GM23338 (cell line): ENCODE measurements around the gene CLCN1. TPM values are rescaled to one million over a fixed set of nuclear protein-coding genes. Genes with fewer than 3 reads are reported as not detected.
A peak's percentile ranks its signal among the peaks of the same experiment; 100 is the strongest.

Experiments used
- ATAC-seq: fragments of 200-7000 bp; cut with Tn5 transposase; 3 replicates; pipeline ENCODE4 v1.9.1; 2020
- DNase-seq: peaks from one replicate; pipeline ENCODE4 v3.0.0-alpha.2; 2015; ENCODE audit warnings: low spot score
- H2AFZ ChIP-seq: fragments of 200-600 bp; sonication (generic); 2 replicates; pipeline ENCODE4 v1.8.0; 2016; ENCODE audit warnings: antibody characterized with exemption, mild to moderate bottlenecking, moderate library complexity
- H3F3A ChIP-seq: fragments of 200-600 bp; sonication (generic); replicated peaks from 2 replicates; pipeline ENCODE4 v1.8.0; 2017; ENCODE audit warnings: antibody characterized with exemption, mixed run types, low read depth
- H3K27ac ChIP-seq: fragments of 200-600 bp; sonication (generic); 2 replicates; pipeline ENCODE4 v1.6.1; 2016; ENCODE audit warnings: low read depth
- H3K27me3 ChIP-seq: fragments of 200-600 bp; sonication (generic); 2 replicates; pipeline ENCODE4 v1.8.0; 2016; ENCODE audit warnings: mild to moderate bottlenecking, mixed run types, moderate library complexity; ENCODE audit not compliant: insufficient read depth
- H3K36me3 ChIP-seq: fragments of 200-600 bp; sonication (generic); 2 replicates; pipeline ENCODE4 v1.8.0; 2016; ENCODE audit warnings: mild to moderate bottlenecking; ENCODE audit not compliant: insufficient read depth
- H3K4me1 ChIP-seq: fragments of 200-600 bp; sonication (generic); 2 replicates; pipeline ENCODE4 v1.8.0; 2016; ENCODE audit warnings: mild to moderate bottlenecking, moderate library complexity; ENCODE audit not compliant: insufficient read depth
- H3K4me2 ChIP-seq: fragments of 200-600 bp; sonication (generic); 2 replicates; pipeline ENCODE4 v1.7.1; 2017; ENCODE audit warnings: mixed run types
- H3K4me3 ChIP-seq: fragments of 200-600 bp; sonication (generic); 2 replicates; pipeline ENCODE4 v1.6.1; 2016; ENCODE audit warnings: mixed run types
- H3K79me2 ChIP-seq: fragments of 200-600 bp; sonication (generic); replicated peaks from 2 replicates; pipeline ENCODE4 v1.8.0; 2017; ENCODE audit warnings: mild to moderate bottlenecking; ENCODE audit not compliant: insufficient read depth
- H3K9me2 ChIP-seq: fragments of 200-600 bp; sonication (generic); 2 replicates; pipeline ENCODE4 v1.8.0; 2017; ENCODE audit not compliant: insufficient read depth
- H4K20me1 ChIP-seq: fragments of 200-600 bp; sonication (generic); replicated peaks from 2 replicates; pipeline ENCODE4 v1.8.0; 2017; ENCODE audit warnings: mild to moderate bottlenecking; ENCODE audit not compliant: insufficient read depth
- H3K27ac Mint-ChIP-seq: 2 replicates; pipeline ENCODE4 v1.8.0; 2020; ENCODE audit warnings: inconsistent platforms, mild to moderate bottlenecking, moderate library complexity, mixed read lengths
- H3K27me3 Mint-ChIP-seq: 3 replicates; pipeline ENCODE4 v1.8.0; 2022; ENCODE audit warnings: low read depth, mild to moderate bottlenecking, moderate library complexity, mixed read lengths, inconsistent platforms; ENCODE audit not compliant: insufficient read depth, poor library complexity
- H3K36me3 Mint-ChIP-seq: 3 replicates; pipeline ENCODE4 v1.8.0; 2021; ENCODE audit warnings: low read depth, mild to moderate bottlenecking, inconsistent platforms, moderate library complexity, mixed read lengths
- H3K4me1 Mint-ChIP-seq: 3 replicates; pipeline ENCODE4 v1.8.0; 2020; ENCODE audit warnings: mild to moderate bottlenecking, inconsistent platforms, mixed read lengths
- H3K4me3 Mint-ChIP-seq: 3 replicates; pipeline ENCODE4 v1.8.0; 2021; ENCODE audit warnings: moderate library complexity, mild to moderate bottlenecking, inconsistent platforms, mixed read lengths
- H3K9me3 Mint-ChIP-seq: 3 replicates; pipeline ENCODE4 v1.8.0; 2020; ENCODE audit warnings: moderate library complexity, mild to moderate bottlenecking, inconsistent platforms, mixed read lengths
- CREB1 ChIP-seq: fragments of 250-450 bp; sonication (Bioruptor Pico); IDR thresholded peaks from 2 replicates; pipeline ENCODE4 v1.5.0; 2020; ENCODE audit warnings: low read depth, mild to moderate bottlenecking, moderate library complexity
- JUNB ChIP-seq: IDR thresholded peaks from one replicate; pipeline ENCODE4 v1.6.1; 2016; ENCODE audit warnings: antibody characterized with exemption; ENCODE audit not compliant: unreplicated experiment
- NANOG ChIP-seq: IDR thresholded peaks from 2 replicates; pipeline ENCODE4 v1.6.1; 2016; ENCODE audit warnings: antibody characterized with exemption, borderline replicate concordance
- POLR2AphosphoS5 ChIP-seq: IDR thresholded peaks from 2 replicates; pipeline ENCODE4 v1.6.1; 2016; ENCODE audit warnings: antibody characterized with exemption, low read depth
- REST ChIP-seq: IDR thresholded peaks from one replicate; pipeline ENCODE4 v1.6.1; 2018; ENCODE audit warnings: antibody characterized with exemption; ENCODE audit not compliant: unreplicated experiment
- STAT1 ChIP-seq: IDR thresholded peaks from one replicate; pipeline ENCODE4 v1.6.1; 2016; ENCODE audit warnings: antibody characterized with exemption; ENCODE audit not compliant: unreplicated experiment
- ZNF114 ChIP-seq: fragments of 250-450 bp; sonication (Bioruptor Pico); IDR thresholded peaks from 2 replicates; pipeline ENCODE4 v1.5.0; 2020; ENCODE audit warnings: mild to moderate bottlenecking, moderate library complexity
- ZNF331 ChIP-seq: fragments of 250-450 bp; sonication (Bioruptor Pico); IDR thresholded peaks from 2 replicates; pipeline ENCODE4 v1.5.0; 2020; ENCODE audit warnings: low read depth, mild to moderate bottlenecking, moderate library complexity
- polyA plus RNA-seq: library from polyadenylated mRNA; unstranded; fragments of >200 nt; fragmentation: Nextera tagmentation; extraction: Ambion mirVana; gene quantifications from 2 replicates; pipeline ENCODE4 v1.2.1, GENCODE V29; 2016
- total RNA-seq: library from RNA; depleted of rRNA; stranded (reverse); fragments of >200 nt; shearing (Covaris generic); gene quantifications from 2 replicates; pipeline ENCODE4 v1.2.3, GENCODE V29; 2014
- TF ChIP-seq, protein P1 (sequence below): fragments of 250-450 bp; sonication (Bioruptor Pico); IDR thresholded peaks from 2 replicates; pipeline ENCODE4 v1.5.0; 2020; ENCODE audit warnings: mild to moderate bottlenecking, moderate library complexity

The CLCN1 gene
- total and polyA plus RNA-seq, 2 experiments from 2014 or later: 0.38 to 0.48 TPM

- Mint-ChIP-seq H3K4me3 (no peak overlapping the region), H3K4me1 (peaks cover 8% of the 10 kb centered on the region), H3K27me3 (peaks cover 1% of the 10 kb centered on the region), H3K27ac (no peak overlapping the region), H3K36me3 (peaks cover 92% of the 10 kb centered on the region), H3K9me3 (no peaks in the 10 kb centered on the region)
- Histone ChIP-seq H3K4me3 (no peak overlapping the region), H3K4me2 (no peak overlapping the region), H4K20me1 (peaks cover 5% of the 10 kb centered on the region), H3K79me2 (peaks cover 27% of the 10 kb centered on the region), H3K27me3 (no peaks in the 10 kb centered on the region), H2AFZ (no peak overlapping the region), H3K27ac (no peak overlapping the region), H3K36me3 (peaks cover 40% of the 10 kb centered on the region), H3K9me2 (no peaks in the 10 kb centered on the region), H3K4me1 (peaks cover 10% of the 10 kb centered on the region), H3F3A (0 out of 2 replicates have a peak, but pooled peaks cover 8% of the 10 kb centered on the region)
- DNase-seq (no peak), ATAC-seq (no peak)
- TF ChIP-seq REST (no peak), ZNF331 (no peak), JUNB (no peak), ZNF114 (CRISPR knock-in tag) (no peak), POLR2AphosphoS5 (0 out of 2 replicates have a peak, but pooled peaks have one; percentile 13), CREB1 (CRISPR knock-in tag) (no peak), NANOG (no peak)
Measured at GRCh38 chr7:143399151-143399550, 83.2 kb downstream of the CLCN1 start.

GRCh38 chr7:143399642-143400041 lies 83.7 kb downstream of the CLCN1 start:
- ATAC-seq (no peak), DNase-seq (no peak)
- Mint-ChIP-seq H3K4me1 (peaks cover 10% of the 10 kb centered on the region), H3K9me3 (no peaks in the 10 kb centered on the region), H3K27ac (no peak overlapping the region), H3K27me3 (peaks cover 1% of the 10 kb centered on the region), H3K36me3 (peaks cover 91% of the 10 kb centered on the region), H3K4me3 (no peak overlapping the region)
- H3K9me2 ChIP-seq: no peaks in the 10 kb centered on the region
- peaks cover 37% of the 10 kb centered on the region for H3K36me3 ChIP-seq
- H2AFZ ChIP-seq: no peak overlapping the region
- H3K4me1 ChIP-seq: peaks cover 14% of the 10 kb centered on the region
- no peak overlapping the region for H3K4me3 ChIP-seq
- H3F3A ChIP-seq: 0 out of 2 replicates have a peak, but pooled peaks cover 5% of the 10 kb centered on the region
- H3K27ac ChIP-seq: no peak overlapping the region
- H3K27me3 ChIP-seq: no peaks in the 10 kb centered on the region
- peaks cover 5% of the 10 kb centered on the region for H4K20me1 ChIP-seq
- no peak overlapping the region for H3K4me2 ChIP-seq
- peaks cover 32% of the 10 kb centered on the region for H3K79me2 ChIP-seq
- TF ChIP-seq REST: no peak
- TF ChIP-seq, protein P1, sequence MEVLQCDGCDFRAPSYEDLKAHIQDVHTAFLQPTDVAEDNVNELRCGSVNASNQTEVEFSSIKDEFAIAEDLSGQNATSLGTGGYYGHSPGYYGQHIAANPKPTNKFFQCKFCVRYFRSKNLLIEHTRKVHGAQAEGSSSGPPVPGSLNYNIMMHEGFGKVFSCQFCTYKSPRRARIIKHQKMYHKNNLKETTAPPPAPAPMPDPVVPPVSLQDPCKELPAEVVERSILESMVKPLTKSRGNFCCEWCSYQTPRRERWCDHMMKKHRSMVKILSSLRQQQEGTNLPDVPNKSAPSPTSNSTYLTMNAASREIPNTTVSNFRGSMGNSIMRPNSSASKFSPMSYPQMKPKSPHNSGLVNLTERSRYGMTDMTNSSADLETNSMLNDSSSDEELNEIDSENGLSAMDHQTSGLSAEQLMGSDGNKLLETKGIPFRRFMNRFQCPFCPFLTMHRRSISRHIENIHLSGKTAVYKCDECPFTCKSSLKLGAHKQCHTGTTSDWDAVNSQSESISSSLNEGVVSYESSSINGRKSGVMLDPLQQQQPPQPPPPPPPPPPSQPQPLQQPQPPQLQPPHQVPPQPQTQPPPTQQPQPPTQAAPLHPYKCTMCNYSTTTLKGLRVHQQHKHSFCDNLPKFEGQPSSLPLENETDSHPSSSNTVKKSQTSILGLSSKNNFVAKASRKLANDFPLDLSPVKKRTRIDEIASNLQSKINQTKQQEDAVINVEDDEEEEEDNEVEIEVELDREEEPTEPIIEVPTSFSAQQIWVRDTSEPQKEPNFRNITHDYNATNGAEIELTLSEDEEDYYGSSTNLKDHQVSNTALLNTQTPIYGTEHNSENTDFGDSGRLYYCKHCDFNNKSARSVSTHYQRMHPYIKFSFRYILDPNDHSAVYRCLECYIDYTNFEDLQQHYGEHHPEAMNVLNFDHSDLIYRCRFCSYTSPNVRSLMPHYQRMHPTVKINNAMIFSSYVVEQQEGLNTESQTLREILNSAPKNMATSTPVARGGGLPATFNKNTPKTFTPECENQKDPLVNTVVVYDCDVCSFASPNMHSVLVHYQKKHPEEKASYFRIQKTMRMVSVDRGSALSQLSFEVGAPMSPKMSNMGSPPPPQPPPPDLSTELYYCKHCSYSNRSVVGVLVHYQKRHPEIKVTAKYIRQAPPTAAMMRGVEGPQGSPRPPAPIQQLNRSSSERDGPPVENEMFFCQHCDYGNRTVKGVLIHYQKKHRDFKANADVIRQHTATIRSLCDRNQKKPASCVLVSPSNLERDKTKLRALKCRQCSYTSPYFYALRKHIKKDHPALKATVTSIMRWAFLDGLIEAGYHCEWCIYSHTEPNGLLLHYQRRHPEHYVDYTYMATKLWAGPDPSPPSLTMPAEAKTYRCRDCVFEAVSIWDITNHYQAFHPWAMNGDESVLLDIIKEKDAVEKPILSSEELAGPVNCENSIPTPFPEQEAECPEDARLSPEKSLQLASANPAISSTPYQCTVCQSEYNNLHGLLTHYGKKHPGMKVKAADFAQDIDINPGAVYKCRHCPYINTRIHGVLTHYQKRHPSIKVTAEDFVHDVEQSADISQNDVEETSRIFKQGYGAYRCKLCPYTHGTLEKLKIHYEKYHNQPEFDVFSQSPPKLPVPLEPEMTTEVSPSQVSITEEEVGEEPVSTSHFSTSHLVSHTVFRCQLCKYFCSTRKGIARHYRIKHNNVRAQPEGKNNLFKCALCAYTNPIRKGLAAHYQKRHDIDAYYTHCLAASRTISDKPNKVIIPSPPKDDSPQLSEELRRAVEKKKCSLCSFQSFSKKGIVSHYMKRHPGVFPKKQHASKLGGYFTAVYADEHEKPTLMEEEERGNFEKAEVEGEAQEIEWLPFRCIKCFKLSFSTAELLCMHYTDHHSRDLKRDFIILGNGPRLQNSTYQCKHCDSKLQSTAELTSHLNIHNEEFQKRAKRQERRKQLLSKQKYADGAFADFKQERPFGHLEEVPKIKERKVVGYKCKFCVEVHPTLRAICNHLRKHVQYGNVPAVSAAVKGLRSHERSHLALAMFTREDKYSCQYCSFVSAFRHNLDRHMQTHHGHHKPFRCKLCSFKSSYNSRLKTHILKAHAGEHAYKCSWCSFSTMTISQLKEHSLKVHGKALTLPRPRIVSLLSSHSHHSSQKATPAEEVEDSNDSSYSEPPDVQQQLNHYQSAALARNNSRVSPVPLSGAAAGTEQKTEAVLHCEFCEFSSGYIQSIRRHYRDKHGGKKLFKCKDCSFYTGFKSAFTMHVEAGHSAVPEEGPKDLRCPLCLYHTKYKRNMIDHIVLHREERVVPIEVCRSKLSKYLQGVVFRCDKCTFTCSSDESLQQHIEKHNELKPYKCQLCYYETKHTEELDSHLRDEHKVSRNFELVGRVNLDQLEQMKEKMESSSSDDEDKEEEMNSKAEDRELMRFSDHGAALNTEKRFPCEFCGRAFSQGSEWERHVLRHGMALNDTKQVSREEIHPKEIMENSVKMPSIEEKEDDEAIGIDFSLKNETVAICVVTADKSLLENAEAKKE: no peak
- TF ChIP-seq NANOG: no peak
- no peak for TF ChIP-seq POLR2AphosphoS5
- no peak for TF ChIP-seq STAT1
- TF ChIP-seq ZNF331: no peak
